AG04450 (cell line): ENCODE results near the gene TEDC2. TPM values are rescaled to one million over a fixed set of nuclear protein-coding genes. Genes with fewer than 3 reads are reported as not detected.

ENCODE experiments used
- CTCF ChIA-PET: fragments of 300-600, 350-600 bp; formaldehyde crosslinking; extraction: SDS; loops from one replicate; lab custom pipeline; 2022; ENCODE audit warnings: antibody characterized with exemption, inconsistent platforms; lab: Charles Lee
- POLR2A ChIA-PET: fragments of 350-600 bp; formaldehyde crosslinking; extraction: SDS; loops from one replicate; lab custom pipeline; 2021; ENCODE audit warnings: antibody characterized with exemption, inconsistent platforms; lab: Yijun Ruan, JAX
- DNase-seq: peaks from one replicate; pipeline ENCODE4 v3.0.0-alpha.2; 2011; ENCODE audit warnings: low read depth, low spot score
- H3K27ac ChIP-seq: one replicate; pipeline ENCODE4 v1.5.1; 2012; ENCODE audit warnings: low read depth, low read length, control low read depth
- H3K27me3 ChIP-seq: one replicate; pipeline ENCODE4 v1.6.0; 2012; ENCODE audit warnings: low read length; ENCODE audit not compliant: control insufficient read depth, insufficient read depth
- H3K4me3 ChIP-seq: 2 replicates; pipeline ENCODE4 v1.5.1; 2011; ENCODE audit warnings: mild to moderate bottlenecking, low read depth, low read length, control low read depth
- H3K9me3 ChIP-seq: 2 replicates; pipeline ENCODE4 v1.5.1; 2012; ENCODE audit warnings: low read length; ENCODE audit not compliant: control insufficient read depth, insufficient read depth
- CTCF ChIP-seq: IDR thresholded peaks from 2 replicates; pipeline ENCODE4 v1.5.1; 2011; ENCODE audit warnings: low read depth, low read length, control low read depth, inconsistent platforms
- polyA plus RNA-seq: library from polyadenylated mRNA; depleted of rRNA; stranded (reverse); fragments of >200 nt; gene quantifications from 2 replicates; pipeline ENCODE4 v1.2.3, GENCODE V29; 2011

Gene TEDC2
- polyA plus RNA-seq, 1 experiment, result 1.8 TPM

GRCh38 chr16:2452650-2453049 lies 7.3 kb upstream of the TEDC2 start:
- CTCF ChIA-PET, result no interaction called here
- Histone ChIP-seq H3K27ac (no peak overlapping the region), H3K9me3 (no peaks in the 10 kb centered on the region; the same call in 1 of the 2 replicates), H3K4me3 (no peak overlapping the region), H3K27me3 (no peaks in the 10 kb centered on the region)
- POLR2A ChIA-PET, result no interaction called here
- DNase-seq, result no peak
- no peak for TF ChIP-seq CTCF

- Histone ChIP-seq H3K27ac (no peak overlapping the region), H3K9me3 (no peaks in the 10 kb centered on the region; the same call in 1 of the 2 replicates), H3K27me3 (no peaks in the 10 kb centered on the region), H3K4me3 (no peak overlapping the region)
- no peak for DNase-seq
- CTCF ChIA-PET, result no interaction called here
- TF ChIP-seq CTCF, result no peak
- POLR2A ChIA-PET, result interaction anchor here (1.4 kb wide), 1 partner anchor 20 kb away, joined by 3 read pairs; the partner anchor contains the start of gene TBC1D24
Observed at GRCh38 chr16:2455081-2455845, 4.6 kb upstream of the TEDC2 start.

- H3K27ac ChIP-seq, result no peak overlapping the region
- ChIA-PET CTCF (no interaction called here), POLR2A (interaction anchor here (1.4 kb wide), 1 partner anchor 18 kb away, joined by 3 read pairs; the partner anchor contains the start of gene TBC1D24)
- no peaks in the 10 kb centered on the region for H3K9me3 ChIP-seq
- no peak for DNase-seq
- H3K4me3 ChIP-seq, result no peak overlapping the region
- H3K27me3 ChIP-seq, result no peaks in the 10 kb centered on the region
- no peak for TF ChIP-seq CTCF
Observed at GRCh38 chr16:2456551-2457153, 3.3 kb upstream of the TEDC2 start.

GRCh38 chr16:2457267-2457666 lies 2.6 kb upstream of the TEDC2 start:
- DNase-seq, result no peak
- ChIA-PET POLR2A (no interaction called here), CTCF (no interaction called here)
- H3K9me3 ChIP-seq, result no peaks in the 10 kb centered on the region
- H3K4me3 ChIP-seq, result no peak overlapping the region
- H3K27ac ChIP-seq, result no peak overlapping the region
- H3K27me3 ChIP-seq, result no peaks in the 10 kb centered on the region
- TF ChIP-seq CTCF, result no peak

- H3K4me3 ChIP-seq, result no peak overlapping the region
- H3K27ac ChIP-seq, result no peak overlapping the region
- TF ChIP-seq CTCF, result no peak
- no peaks in the 10 kb centered on the region for H3K9me3 ChIP-seq
- DNase-seq, result no peak
- ChIA-PET CTCF (no interaction called here), POLR2A (interaction anchor here (0.7 kb wide), 1 partner anchor 11 kb away, joined by 4 read pairs; no protein-coding TSS in a partner anchor)
- no peaks in the 10 kb centered on the region for H3K27me3 ChIP-seq
Observed at GRCh38 chr16:2457946-2458345, 2.0 kb upstream of the TEDC2 start.
